RPMI7951 (cell line): Measurements from ENCODE around the gene VDR. TPM values are rescaled to one million over a fixed set of nuclear protein-coding genes. Genes with fewer than 3 reads are reported as not detected.

Source experiments
- DNase-seq: peaks from one replicate; pipeline ENCODE4 v3.0.0-alpha.2; 2012; ENCODE audit warnings: low read depth
- total RNA-seq: library from RNA; depleted of rRNA; stranded (reverse); fragments of >200 nt; shearing (Covaris generic); gene quantifications from 2 replicates; pipeline ENCODE4 v1.2.3, GENCODE V29; 2014

Gene VDR
- total RNA-seq, 1 experiment from 2014 or later = 22.9 TPM

- peak; percentile 76 for DNase-seq
Measured at GRCh38 chr12:47894068-47894467, 10.7 kb downstream of the VDR start.

GRCh38 chr12:47892819-47893218, 12.0 kb downstream of the VDR start:
- DNase-seq = no peak

- DNase-seq = no peak
Measured at GRCh38 chr12:47891356-47891755, 13.4 kb downstream of the VDR start.

GRCh38 chr12:47889040-47889439, 15.8 kb downstream of the VDR start:
- DNase-seq = no peak

GRCh38 chr12:47888153-47888819, 16.5 kb downstream of the VDR start:
- DNase-seq = no peak

- DNase-seq = no peak
Measured at GRCh38 chr12:47887529-47887928, 17.3 kb downstream of the VDR start.

- DNase-seq = no peak
Measured at GRCh38 chr12:47886510-47887240, 18.1 kb downstream of the VDR start.

GRCh38 chr12:47885566-47885965, 19.2 kb downstream of the VDR start:
- DNase-seq = no peak

- peak; percentile 45 for DNase-seq
Measured at GRCh38 chr12:47885012-47885501, 19.7 kb downstream of the VDR start.

GRCh38 chr12:47884501-47884900, 20.3 kb downstream of the VDR start:
- DNase-seq = no peak

- DNase-seq = no peak
Measured at GRCh38 chr12:47883663-47884195, 21.1 kb downstream of the VDR start.

- DNase-seq = peak; percentile 70
Measured at GRCh38 chr12:47882781-47883546, 21.8 kb downstream of the VDR start.

- DNase-seq = peak; percentile 98
Measured at GRCh38 chr12:47881826-47882427, 22.9 kb downstream of the VDR start.

GRCh38 chr12:47881051-47881450, 23.7 kb downstream of the VDR start:
- no peak for DNase-seq

GRCh38 chr12:47878918-47879481, 25.8 kb downstream of the VDR start:
- no peak for DNase-seq

- DNase-seq = no peak
Measured at GRCh38 chr12:47878293-47878917, 26.4 kb downstream of the VDR start.

GRCh38 chr12:47877081-47877480, 27.7 kb downstream of the VDR start:
- no peak for DNase-seq

- DNase-seq = no peak
Measured at GRCh38 chr12:47876440-47876960, 28.3 kb downstream of the VDR start.

- DNase-seq = no peak
Measured at GRCh38 chr12:47875746-47876439, 28.9 kb downstream of the VDR start.

GRCh38 chr12:47874316-47874715, 30.5 kb downstream of the VDR start:
- DNase-seq = no peak
